GM10248 (cell line): ENCODE data around the gene LMOD2.

ENCODE experiments used
- CTCF ChIA-PET: fragments of 300-600 bp; sonication (Branson Sonifier 250); formaldehyde crosslinking; extraction: SDS; loops from one replicate; lab custom pipeline; 2021; ENCODE audit warnings: antibody characterized with exemption; lab: Yijun Ruan, JAX
- POLR2A ChIA-PET: fragments of 350-650 bp; sonication (Branson Sonifier 250); formaldehyde crosslinking; extraction: SDS; loops from one replicate; lab custom pipeline; 2020; ENCODE audit warnings: antibody characterized with exemption; lab: Yijun Ruan, JAX
- DNase-seq: peaks from one replicate; pipeline ENCODE4 v3.0.0; 2012; ENCODE audit errors: extremely low spot score
- TF ChIP-seq, protein P1 (sequence below): IDR thresholded peaks from 2 replicates; pipeline ENCODE4 v1.5.1; 2012; ENCODE audit warnings: mild to moderate bottlenecking, low read depth; ENCODE audit errors: extremely low read depth, missing control alignments, control extremely low read depth

The LMOD2 gene

DNA sequence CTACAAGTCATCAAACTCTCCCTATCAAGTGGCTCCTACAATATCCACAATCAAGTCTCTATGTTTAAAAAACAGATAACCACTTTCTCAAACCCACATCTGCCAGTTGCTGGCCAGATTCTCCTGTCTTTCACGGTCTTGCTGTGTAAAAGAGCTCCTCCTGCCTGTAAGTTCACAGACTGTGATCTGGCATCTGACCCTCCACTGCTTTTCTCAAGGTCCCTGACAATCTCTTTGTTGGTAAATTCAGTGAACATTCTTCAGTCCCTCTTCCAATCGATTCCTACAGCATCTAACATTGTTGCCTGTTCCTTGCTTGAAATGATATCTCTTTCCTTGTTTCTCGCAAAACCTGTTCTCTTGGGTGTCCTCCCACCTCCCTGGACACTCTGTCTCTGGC is 18.5 kb upstream of the LMOD2 start:
- POLR2A ChIA-PET, result no interaction called here
- TF ChIP-seq, protein P1, sequence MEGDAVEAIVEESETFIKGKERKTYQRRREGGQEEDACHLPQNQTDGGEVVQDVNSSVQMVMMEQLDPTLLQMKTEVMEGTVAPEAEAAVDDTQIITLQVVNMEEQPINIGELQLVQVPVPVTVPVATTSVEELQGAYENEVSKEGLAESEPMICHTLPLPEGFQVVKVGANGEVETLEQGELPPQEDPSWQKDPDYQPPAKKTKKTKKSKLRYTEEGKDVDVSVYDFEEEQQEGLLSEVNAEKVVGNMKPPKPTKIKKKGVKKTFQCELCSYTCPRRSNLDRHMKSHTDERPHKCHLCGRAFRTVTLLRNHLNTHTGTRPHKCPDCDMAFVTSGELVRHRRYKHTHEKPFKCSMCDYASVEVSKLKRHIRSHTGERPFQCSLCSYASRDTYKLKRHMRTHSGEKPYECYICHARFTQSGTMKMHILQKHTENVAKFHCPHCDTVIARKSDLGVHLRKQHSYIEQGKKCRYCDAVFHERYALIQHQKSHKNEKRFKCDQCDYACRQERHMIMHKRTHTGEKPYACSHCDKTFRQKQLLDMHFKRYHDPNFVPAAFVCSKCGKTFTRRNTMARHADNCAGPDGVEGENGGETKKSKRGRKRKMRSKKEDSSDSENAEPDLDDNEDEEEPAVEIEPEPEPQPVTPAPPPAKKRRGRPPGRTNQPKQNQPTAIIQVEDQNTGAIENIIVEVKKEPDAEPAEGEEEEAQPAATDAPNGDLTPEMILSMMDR, result no peak
- DNase-seq, result no peak
- CTCF ChIA-PET, result interaction anchor here (1.1 to 2.7 kb wide), 6 partner anchors 9 to 235 kb away, joined by 3 to 25 read pairs (median 6); partner anchors contain the start of gene ASB15

DNA sequence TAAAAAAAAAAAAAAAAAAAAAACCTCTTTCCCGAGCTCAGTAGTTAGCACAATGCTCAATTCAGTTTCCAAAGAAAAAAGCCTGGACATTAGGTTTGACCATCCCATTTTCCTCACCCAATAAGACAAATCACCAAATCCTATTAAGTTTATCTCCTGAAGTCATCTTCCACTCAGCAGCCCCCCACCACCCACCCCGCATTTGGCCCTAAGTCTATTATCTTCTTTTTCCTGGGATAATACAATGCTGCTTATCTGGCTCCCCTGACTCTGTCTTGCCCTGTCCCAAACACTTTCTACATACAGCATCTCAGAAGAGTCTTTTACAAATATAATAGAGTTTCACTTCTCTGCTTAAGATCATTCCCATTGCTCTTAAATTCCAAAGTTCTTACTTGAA is 17.8 kb upstream of the LMOD2 start:
- CTCF ChIA-PET, result interaction anchor here (1.1 to 2.7 kb wide), 4 partner anchors 8 to 234 kb away, joined by 3 to 25 read pairs (median 10); partner anchors contain the start of gene ASB15
- POLR2A ChIA-PET, result no interaction called here
- TF ChIP-seq, protein P1, result no peak
- no peak for DNase-seq

DNA sequence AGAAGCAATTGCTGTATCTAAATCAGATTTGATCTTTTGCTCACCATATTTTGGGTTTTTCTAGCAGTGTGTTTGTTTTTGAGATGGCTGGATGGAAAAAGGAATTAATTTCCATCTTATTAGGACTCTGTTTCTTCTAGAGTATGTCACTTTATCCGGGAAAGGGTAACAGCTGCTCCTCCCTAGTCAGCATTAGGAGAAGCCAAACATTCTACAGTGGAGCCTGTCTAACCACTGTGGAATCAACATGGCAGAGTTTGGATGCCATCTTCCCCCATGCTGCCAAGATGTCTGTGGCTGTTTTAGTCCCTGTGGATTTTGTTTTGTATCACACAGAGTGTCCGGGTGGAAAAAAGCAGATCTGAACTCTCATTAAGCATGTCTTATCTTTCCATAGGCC is 16.0 kb upstream of the LMOD2 start:
- TF ChIP-seq, protein P1, result no peak
- ChIA-PET POLR2A (no interaction called here), CTCF (no interaction called here)
- DNase-seq, result no peak

DNA sequence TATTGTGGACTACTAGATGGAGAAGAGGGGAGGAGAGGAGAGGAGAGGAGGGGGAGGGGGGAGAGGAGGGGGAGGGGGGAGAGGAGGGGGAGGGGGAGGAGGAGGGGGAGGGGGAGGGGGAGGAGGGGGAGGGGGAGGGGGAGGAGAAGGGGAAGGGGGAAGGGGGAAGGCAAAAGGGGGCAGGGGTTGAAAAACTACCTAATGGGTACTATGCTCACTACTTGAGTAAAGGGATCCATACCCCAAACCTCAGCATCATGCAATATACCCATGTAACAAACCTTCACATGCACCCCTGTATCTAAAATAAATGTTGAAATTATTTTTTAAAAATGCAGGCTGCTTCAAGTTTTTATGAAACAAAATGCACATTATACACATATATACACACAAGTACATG is 15.1 kb upstream of the LMOD2 start:
- POLR2A ChIA-PET, result no interaction called here
- CTCF ChIA-PET, result no interaction called here

DNA sequence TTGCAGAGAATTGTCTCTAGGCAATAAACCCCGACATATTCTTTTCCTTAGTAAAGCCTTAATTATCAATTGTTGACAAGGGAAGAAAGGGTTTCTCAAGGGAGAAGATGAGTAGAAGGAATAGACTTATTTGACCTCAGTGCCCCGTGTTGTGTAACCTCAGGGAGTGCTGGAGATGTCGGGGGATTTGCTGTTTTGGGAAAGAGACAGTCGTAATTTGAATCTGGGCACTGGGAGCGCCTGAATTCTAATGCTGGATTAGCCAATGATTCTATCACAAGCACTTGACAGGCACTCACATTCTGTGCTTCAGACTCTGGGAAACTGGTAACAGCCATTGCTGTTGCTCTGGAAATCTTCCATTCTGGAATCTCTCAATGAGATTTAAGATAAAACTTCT is 13.8 kb upstream of the LMOD2 start:
- ChIA-PET POLR2A (no interaction called here), CTCF (no interaction called here)
- TF ChIP-seq, protein P1, result no peak
- no peak for DNase-seq

More for the DNA sequence above, 15.1 kb upstream of the LMOD2 start:
- no peak for DNase-seq
- TF ChIP-seq, protein P1, result no peak

DNA sequence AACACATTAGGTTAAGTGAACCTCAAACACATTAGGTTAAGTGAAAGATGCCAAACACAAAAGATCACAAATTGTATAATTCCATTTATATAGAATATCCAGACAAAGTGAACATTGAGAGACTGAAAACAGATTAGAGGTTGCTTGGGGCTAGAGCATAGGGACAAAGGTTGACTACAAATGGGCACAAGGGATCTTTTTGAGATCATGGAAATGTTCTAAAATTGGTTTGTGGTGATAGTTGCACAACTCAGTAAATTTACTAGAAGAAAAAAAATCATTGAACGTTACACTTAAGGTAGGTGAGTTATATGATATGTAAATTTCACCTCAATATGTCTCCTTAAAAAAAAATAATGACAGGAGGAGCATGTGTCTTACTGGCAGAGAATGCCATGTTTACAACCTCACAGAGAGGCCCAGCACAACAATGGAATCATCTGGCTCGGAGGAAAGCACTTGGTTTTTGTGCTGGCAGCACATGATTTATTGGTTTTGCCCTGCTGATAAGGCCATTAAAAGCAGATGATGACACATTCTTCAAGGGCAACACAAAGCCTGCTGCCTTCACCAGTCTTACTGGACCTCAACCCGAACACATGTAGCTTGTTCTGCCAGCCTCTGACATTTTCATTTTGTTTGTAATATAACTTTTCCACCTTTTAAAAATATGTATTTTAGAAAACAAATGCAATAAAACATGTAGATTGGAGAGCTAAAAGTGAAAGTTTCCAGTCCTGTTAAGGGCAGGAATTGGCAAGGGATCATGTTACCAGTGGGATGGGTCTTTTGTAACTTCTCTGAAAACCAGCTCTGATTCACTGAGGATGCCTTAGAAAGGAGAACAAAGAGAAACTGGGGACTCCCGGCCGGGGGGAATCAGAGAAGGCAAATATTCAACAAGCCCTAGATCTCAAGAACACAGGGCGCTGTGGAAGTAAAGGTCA is 11.9 kb upstream of the LMOD2 start:
- TF ChIP-seq, protein P1, result no peak
- no peak for DNase-seq
- ChIA-PET POLR2A (no interaction called here), CTCF (interaction anchor here (0.9 to 3.3 kb wide), 7 partner anchors 9 to 228 kb away, joined by 3 to 15 read pairs (median 5); partner anchors contain the start of gene LMOD2)
